Stimulated activated CD4-positive, alpha-beta T cell treated with anti-CD3 and anti-CD28 coated beads, TNF-alpha, amount 100 ng/mL, for 4 hours (primary cell): ENCODE measurements around the gene NFIX.

ENCODE experiments used
- DNase-seq, 3 experiments: peaks; one replicate each; pipeline ENCODE4 v3.0.0-alpha.2; 2020; ENCODE audit warnings: low read depth in 3 of 3

The NFIX gene

DNA sequence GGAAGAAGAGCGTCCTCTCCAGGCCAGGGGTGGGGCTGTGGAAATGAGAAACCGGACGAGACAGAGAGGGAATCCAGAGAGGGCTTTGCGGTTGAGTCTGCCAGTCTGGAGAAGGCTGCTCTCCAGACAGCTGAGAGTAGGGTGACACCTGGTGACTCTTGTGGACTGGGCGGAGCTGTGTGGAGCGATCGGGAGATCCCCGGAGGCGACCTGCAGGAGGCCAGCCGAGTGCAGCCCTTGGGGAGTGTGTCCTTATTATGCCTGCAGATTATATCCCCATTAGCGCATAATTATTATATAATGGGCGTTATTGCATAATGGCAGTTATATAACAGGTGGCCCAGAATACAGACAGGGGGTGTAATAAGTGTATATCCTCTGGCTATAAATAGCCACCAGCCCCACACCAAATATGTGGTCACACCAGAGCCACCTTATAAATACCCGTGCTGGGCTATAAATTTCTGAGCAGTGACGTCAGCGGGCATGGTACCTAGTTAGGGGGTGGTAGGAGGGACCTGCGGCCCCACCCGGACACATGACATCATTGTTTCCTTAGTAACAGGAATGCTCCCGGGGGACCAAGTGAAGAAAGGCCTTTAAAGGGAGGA is 41.2 kb downstream of the NFIX start:
- DNase-seq = no peak

DNA sequence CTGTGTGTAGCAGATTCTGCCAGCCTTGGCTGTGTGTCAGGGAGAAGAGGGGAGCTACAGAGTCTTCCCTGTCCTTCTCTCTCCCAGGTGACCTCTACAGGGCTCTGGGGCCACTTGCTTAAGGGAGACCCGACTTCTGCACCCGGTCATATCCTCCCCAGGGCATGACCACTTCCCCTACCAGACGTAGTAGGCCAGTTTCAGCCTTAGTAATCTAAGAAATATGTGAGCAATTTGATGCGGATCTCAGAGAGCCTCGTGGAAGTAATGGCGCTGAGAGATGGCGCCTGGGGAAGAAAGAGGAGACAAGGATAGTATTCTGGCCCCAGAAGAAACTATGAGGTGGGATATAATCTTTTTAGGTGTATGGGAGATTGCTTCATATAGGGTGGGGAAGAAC is 41.9 kb downstream of the NFIX start:
- DNase-seq = no peak

DNA sequence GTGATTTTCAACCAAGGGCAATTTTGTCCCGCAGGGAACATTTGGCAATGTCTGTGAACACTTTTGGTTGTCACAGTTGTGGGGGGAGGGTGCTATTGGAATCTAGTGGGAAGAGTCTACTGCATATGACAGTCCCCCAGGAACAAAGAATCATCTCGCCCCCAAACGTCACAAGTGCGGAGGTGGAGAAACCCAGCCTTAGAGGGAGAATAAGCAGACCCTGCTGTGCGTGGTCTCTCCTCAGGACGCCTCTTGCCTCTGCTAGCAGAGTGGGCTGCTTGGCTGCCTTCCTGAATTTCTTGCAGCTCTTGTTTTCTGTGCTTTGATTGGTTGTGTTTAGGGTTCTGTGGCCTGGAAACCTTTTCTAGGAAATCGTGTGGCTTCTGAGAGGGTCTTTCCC is 42.5 kb downstream of the NFIX start:
- DNase-seq = no peak

DNA sequence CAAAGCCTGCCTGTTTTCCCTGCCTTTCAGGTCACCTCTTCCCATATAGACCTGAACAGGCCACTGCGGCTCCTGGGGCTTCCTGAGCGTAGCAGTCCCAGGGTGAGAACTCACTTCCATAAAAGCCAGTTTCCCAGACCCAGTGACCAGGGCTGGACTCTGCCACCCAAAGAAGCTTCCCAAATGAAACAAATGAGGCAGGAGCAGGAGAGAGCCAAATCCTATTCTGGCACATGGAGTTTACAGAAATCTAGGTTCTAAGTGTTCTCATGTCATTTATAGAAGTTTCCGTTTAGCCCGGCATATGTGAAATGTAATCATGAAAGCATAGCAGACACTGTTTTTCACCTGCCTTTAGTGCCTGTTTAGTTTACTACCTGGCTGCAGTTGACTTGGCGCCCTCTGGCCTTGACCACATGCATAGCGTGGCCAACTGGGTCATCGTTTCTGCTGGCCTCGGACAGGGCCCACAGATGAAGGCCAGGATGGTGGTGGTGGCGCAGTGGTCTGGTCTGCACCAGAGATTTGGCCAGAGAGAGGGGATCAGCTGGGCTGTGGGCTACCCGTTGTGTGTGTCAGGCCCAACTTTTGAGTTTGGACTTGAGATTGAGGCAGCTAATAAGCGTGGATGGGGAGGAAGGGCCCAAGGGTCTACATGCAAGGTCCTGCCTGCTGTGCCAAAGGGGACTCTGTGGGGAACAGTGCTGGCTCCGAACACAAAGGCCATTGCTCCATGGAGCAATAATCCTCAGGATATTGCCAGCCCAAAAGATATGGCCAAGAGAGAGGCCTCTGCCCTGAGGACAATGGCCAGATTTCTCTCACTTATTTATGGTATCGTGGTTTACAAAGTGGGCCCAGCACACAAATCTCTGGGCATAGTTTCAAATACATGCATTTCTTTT is 43.3 kb downstream of the NFIX start:
- DNase-seq = no peak

DNA sequence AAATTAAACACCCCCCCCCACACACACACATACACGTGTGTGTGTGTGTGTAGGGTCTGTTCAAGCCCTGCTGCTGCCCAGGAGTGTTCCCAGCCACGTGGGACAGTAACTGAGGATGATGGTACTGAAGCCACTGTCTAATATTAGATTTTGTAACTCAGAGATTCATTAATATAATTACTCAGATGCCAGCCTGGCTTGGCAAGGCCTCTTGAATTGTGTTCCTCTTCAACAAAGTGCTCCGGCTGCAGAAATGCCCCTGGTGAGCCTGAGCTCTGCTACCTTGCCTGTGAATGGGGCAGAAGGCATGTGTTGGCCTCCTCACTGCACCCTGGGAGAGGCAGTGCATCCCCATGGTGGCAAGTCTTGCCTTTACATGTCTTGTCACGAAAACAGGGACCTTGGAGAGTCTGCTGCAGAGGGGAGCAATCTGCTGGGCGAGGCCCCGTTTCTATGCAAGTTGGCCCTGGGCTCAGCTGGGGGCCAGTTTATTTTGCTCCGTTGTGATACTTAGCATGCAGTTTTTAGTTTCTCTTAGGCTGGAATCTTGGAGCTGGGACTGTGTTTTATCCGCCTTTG is 44.0 kb downstream of the NFIX start:
- DNase-seq = no peak

GRCh38 chr19:13040232-13040947 is 45.1 kb downstream of the NFIX start:
- no peak for DNase-seq

DNA sequence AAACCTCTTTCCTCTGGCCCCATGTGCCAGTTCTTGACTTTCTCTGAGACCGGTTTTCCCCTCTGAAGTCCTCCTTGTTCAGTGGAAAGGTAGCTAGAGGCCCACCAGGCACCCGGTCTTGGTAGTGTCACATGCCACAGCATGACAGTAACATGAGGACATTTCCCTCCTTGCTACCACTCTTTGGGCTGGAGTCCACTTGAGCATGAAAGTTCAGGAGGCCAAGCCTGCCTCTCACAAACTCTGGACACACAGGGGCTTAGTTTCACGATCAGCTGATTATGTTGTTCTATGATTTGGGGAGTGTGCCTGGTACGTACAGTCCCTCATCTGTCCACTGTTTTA is 45.6 kb downstream of the NFIX start:
- no peak for DNase-seq

DNA sequence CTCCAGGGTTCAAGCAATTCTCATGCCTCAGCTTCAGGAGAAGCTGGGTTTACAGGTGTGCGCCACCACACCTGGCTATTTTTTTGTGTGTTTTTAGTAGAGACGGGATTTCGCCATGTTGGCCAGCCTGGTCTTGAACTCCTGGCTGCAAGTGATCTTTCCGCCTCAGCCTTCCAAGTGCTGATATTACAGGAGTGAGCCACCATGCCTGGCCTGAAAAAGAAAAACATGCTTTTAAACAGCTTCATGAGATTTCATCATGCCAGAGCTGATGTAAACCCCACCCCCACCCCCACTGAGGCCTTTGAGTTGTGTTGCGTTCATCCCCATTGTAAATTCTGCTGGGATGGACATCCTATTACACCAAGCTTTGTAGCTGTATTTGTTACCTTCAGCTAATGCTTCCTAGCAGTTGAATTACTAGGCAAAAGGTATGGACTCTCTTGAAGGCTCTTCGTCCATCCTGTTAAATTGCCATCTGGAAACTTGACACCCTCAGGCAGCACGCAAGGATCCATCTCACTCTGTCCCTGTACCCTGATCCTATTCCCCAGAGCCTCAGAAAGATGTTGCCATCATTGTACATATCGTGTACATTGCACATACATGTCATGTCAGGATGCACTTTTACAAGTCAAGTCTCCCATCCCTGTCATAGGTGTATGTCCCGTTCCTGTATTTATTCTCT is 47.3 kb downstream of the NFIX start:
- DNase-seq = no peak

GRCh38 chr19:13043285-13043684 is 48.0 kb downstream of the NFIX start:
- no peak for DNase-seq

GRCh38 chr19:13044231-13044836 is 49.1 kb downstream of the NFIX start:
- DNase-seq = no peak

GRCh38 chr19:13045812-13046211 is 50.5 kb downstream of the NFIX start:
- DNase-seq = no peak

DNA sequence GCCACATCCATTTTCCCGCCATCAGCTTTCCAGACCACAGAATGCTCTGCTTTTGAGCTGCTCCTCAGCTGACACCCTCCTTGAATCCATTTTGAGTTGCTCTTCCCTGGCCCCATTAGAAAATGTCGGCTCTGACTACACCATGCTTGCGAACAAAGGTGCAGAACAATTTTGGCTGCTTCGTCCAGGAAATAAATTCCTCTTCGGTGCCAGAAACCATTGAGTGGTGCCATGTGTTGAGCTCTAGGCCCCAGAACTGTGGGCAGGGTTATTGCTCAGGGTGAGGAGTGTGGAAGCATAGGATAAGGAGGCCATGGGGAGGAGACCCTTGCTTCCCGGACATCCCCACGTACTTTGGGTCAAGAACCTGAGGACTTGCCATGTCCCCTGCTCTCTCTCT is 52.1 kb downstream of the NFIX start:
- DNase-seq = no peak

- DNase-seq = no peak
These were observed 55.0 kb downstream of the NFIX start for GRCh38 chr19:13050274-13050673.

DNA sequence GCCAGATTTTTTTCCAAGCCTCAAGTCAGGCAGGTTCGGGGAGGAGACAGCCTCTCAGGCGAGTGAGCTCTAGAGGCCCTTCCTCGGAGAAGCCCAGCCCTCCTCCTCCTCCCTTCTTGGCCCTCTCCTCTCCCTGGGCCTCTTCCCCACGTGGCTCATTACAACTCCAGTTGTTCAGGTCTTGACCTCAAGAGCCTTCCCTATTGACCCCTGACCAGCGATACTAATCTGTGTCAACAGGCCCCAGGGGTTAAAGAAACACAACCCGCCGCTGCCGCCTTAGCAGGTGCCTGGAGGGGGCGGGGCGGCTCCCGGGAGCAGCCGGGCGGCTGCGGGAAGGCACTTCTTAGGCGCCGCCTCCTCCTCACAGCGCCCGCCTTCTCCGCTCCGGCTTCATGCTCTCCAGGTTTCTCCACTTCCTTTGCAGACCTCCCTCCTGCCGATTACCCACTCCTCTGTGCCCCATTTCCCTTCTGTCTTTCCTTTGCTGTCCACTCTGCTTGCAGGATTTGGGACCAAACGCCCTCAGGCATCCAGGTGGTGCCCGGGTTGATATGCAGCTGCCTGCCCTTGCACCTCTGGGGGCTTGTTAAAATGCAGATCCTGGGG is 56.4 kb downstream of the NFIX start:
- peak in 1 of 3 experiments; percentile 9 for DNase-seq

GRCh38 chr19:13052447-13053175 is 57.3 kb downstream of the NFIX start:
- DNase-seq = no peak

DNA sequence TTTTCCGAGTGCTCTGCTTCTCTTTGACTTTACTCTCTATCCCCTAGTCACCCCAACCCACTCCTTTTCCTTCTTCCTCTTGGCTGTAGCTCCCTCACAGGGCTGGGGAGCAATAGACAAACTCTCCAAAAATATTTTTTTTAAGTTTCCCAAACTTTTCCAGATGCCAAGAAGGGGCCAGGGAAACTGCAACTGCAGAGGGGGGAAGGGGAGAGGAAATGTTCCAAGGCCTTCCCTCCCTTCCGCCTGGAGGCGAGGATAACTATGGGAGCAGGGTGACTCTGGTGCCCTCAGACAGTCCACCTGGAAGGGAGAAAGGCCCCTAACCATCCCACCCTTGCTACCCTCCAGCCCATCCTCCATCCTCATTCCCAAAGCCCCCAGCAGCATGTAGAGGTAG is 58.0 kb downstream of the NFIX start:
- no peak for DNase-seq

DNA sequence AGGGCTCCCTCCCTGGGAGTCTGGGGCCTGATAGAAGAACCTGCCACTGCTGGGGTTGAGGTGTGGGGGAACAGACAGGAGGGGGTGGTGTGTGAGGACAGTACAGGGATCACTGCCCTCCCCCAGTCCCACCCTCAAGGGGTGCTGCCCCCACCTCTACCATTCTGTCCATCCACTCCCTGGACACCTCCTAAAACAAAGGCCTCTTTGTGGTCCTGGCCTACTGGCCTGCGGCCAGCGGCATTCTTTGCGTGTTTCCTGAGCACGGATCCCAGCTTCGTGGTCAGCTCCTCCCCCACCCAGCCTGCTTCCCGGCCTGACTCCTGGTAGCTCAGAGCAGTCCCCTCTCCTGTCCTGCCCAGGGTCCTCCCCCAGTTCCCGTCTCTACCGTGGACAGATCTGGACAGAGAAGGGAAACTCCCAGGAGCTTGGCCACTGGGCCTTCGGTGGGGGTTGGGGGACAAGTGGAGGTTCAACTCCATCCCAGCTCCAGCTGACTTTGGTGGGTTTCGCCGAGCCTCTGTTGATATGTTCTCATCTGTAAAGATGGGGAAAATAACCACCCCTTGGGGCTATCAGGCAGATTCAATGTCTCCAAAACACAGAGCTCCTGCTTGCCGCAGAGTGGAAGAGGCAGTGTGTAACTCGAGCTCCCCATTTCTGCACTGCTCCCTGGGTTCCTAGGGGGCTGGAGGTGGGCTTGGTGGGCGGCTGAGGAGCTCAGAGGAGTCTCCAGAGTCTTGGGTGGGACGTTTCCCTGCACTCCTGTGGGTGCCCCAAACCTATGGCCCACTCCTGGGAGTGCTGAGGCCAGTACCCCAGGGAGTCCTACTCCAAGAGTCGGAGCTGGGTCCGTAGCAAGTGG is 58.7 kb downstream of the NFIX start:
- DNase-seq = no peak

- no peak for DNase-seq
These were observed 59.4 kb downstream of the NFIX start for GRCh38 chr19:13054626-13055212.
